ENCODE data around the gene PPDPF. TPM values are rescaled to one million over a fixed set of nuclear protein-coding genes. Genes with fewer than 3 reads are reported as not detected.

The PPDPF gene
- total and polyA plus RNA-seq, 2 of the 8 experiments (the other 6 are each of a cell fraction or from before 2014, with no cell fraction given) = 30.5 to 138 TPM

DNA sequence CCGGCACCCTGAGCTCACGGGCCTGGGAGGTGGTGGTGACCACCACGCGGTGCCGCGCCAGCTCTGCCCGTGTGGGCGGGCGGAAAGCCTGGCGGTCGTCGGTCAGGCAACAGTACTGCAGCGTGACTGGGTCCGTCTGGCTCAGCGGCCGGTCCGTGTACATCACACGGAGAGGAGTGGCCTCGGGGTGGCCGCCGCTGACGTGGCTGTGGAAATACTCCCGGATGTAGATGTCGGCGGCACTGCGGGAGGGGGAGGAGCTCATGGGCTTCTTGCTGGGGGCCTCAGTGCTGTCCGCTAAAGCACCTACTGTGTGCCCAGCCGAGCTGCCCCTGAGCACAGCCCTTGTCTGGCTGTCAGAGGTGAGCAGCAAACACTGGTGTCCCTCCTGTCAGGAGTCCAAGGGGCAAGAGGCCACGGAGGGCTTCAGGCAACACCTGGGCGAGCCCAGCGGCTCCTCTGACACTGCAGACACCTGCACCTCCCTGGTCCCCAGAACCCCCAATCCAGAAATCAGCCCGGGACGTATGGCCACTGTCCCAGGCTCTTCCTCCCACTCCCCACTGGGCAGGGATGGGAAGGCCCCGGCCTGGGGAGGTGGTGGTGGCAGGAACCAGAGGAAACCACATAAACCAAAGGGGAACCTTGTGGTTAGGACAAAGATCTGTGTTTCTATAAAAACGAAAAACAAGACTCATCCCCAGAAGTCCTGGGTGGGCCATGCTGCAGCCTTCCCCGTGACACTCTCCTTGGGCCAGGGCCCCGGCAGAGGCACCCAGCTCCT is 47.0 kb downstream of the PPDPF start:
- H4K20me1 ChIP-seq (replicated peaks in 1 of 2; ENCODE audit: control insufficient read depth in 1 of 2, insufficient read depth in 2 of 2, low read length in 2 of 2) = no peaks in the 10 kb centered on the region
- WGBS, 2 experiments (ENCODE audit: extremely low coverage in 1 of 2, insufficient coverage in 1 of 2, insufficient read length in 1 of 2, insufficient replicate concordance in 2 of 2, low coverage in 1 of 2, low lambda C conversion rate in 2 of 2, missing lambda C conversion rate in 1 of 2) = 94% methylated on average over 37 of the region's 37 CpGs; no CpG with 5 or more reads in 1 of the 2 experiments
- no peak overlapping the region for H4K8ac ChIP-seq (ENCODE audit: extremely low read depth, insufficient read depth, low read length)
- H2BK12ac ChIP-seq (ENCODE audit: low read depth, low read length) = no peak overlapping the region
- FAIRE-seq (no peak), DNase-seq (ENCODE audit: low read depth in 1 of 2, low spot score in 2 of 2) (no peak)
- no peak overlapping the region for H3K56ac ChIP-seq (replicated peaks; ENCODE audit: insufficient read length, low read depth, low read length)
- CTCF ChIA-PET (ENCODE audit: partially characterized antibody) = interaction anchor here (0.7 to 2.6 kb wide), 2 partner anchors 29 to 166 kb away, joined by 3 to 8 read pairs; no protein-coding TSS in a partner anchor
- no peak overlapping the region for H3K4me2 ChIP-seq (ENCODE audit: insufficient read depth in 1 of 2, low read depth in 2 of 2, low read length in 2 of 2)
- no peak overlapping the region; a peak in 1 of 7 replicates for H3K9ac ChIP-seq (replicated peaks in 1 of 4; ENCODE audit: extremely low read depth in 1 of 4, low read depth in 3 of 4, low read length in 3 of 4)
- H3K23me2 ChIP-seq (ENCODE audit: low read depth, low read length) = no peaks in the 10 kb centered on the region
- H3K23ac ChIP-seq (ENCODE audit: insufficient read length) = no peak overlapping the region
- H2BK20ac ChIP-seq (ENCODE audit: low read length) = no peak overlapping the region
- no peak overlapping the region for H2AFZ ChIP-seq (ENCODE audit: low read length)
- H3K18ac ChIP-seq (ENCODE audit: extremely low read depth, low read length) = no peak overlapping the region
- H2AK5ac ChIP-seq (ENCODE audit: low read depth, low read length) = no peak overlapping the region
- H3K27ac ChIP-seq (ENCODE audit: low read depth, low read length) = no peak overlapping the region
- no peak overlapping the region for H2BK120ac ChIP-seq (replicated peaks; ENCODE audit: low read depth, low read length)
- no peak overlapping the region for H2BK5ac ChIP-seq (ENCODE audit: low read depth, low read length)
- H3K27me3 ChIP-seq (replicated peaks in 1 of 4; ENCODE audit: control insufficient read depth in 3 of 4, extremely low read depth in 1 of 4, insufficient read depth in 3 of 4, low read length in 3 of 4) = no peaks in the 10 kb centered on the region
- POLR2A ChIA-PET (ENCODE audit: partially characterized antibody) = interaction anchor here (0.6 to 1.6 kb wide), 4 partner anchors 12 to 175 kb away, joined by 3 to 5 read pairs (median 4); no protein-coding TSS in a partner anchor
- no peak overlapping the region for H2BK15ac ChIP-seq (ENCODE audit: low read length)
- no peak overlapping the region for H4K91ac ChIP-seq (replicated peaks; ENCODE audit: insufficient read length, low read length)
- no peak overlapping the region for H3K4ac ChIP-seq (replicated peaks; ENCODE audit: insufficient read length, low read depth, low read length)
- no peak overlapping the region for H3K14ac ChIP-seq (ENCODE audit: insufficient read length)
- H3K36me3 ChIP-seq (ENCODE audit: control insufficient read depth in 2 of 4, insufficient read depth in 4 of 4, low read length in 3 of 4) = no peaks in the 10 kb centered on the region; a peak in 3 of 8 replicates
- no peaks in the 10 kb centered on the region for H3K79me1 ChIP-seq (ENCODE audit: low read depth, low read length)
- no peak overlapping the region for H4K5ac ChIP-seq (ENCODE audit: insufficient read length, low read depth, low read length)
- no peaks in the 10 kb centered on the region for H3K9me3 ChIP-seq (ENCODE audit: insufficient read depth in 2 of 2, low read depth in 1 of 2, low read length in 1 of 2)
- no peaks in the 10 kb centered on the region for H3K79me2 ChIP-seq (ENCODE audit: control insufficient read depth in 1 of 2, insufficient read depth in 2 of 2, low read length in 2 of 2)
- H3K4me1 ChIP-seq (replicated peaks in 1 of 4; ENCODE audit: control insufficient read depth in 3 of 4, insufficient read depth in 4 of 4, low read length in 3 of 4) = no peaks in the 10 kb centered on the region
- H3K4me3 ChIP-seq (ENCODE audit: extremely low read depth in 1 of 4, insufficient read depth in 2 of 4, low read depth in 3 of 4, low read length in 4 of 4) = no peak overlapping the region
- TF ChIP-seq BACH1 (IDR thresholded peaks at IDR 0.05; ENCODE audit: low read length) (no peak), SIRT6 (IDR thresholded peaks at IDR 0.05; ENCODE audit: low read length) (no peak), RXRA (IDR thresholded peaks at IDR 0.05; ENCODE audit: insufficient read depth, low read depth, low read length) (no peak), SP1 (IDR thresholded peaks at IDR 0.05; ENCODE audit: low read depth, low read length) (no peak), SP2 (IDR thresholded peaks at IDR 0.05; ENCODE audit: low read length) (no peak), BRCA1 (IDR thresholded peaks at IDR 0.05; ENCODE audit: low read depth, low read length) (no peak), USF2 (IDR thresholded peaks at IDR 0.05; ENCODE audit: low read length) (no peak), TCF12 (IDR thresholded peaks at IDR 0.05; ENCODE audit: low read depth, low read length) (no peak), EP300 (IDR thresholded peaks at IDR 0.05; ENCODE audit: borderline replicate concordance in 1 of 2, low read depth in 2 of 2, low read length in 2 of 2) (no peak), KDM5A (IDR thresholded peaks at IDR 0.05; ENCODE audit: low read length) (no peak), BCL11A (IDR thresholded peaks at IDR 0.05; ENCODE audit: low read depth in 2 of 2, low read length in 2 of 2) (no peak)
- TF ChIP-seq, protein P1, sequence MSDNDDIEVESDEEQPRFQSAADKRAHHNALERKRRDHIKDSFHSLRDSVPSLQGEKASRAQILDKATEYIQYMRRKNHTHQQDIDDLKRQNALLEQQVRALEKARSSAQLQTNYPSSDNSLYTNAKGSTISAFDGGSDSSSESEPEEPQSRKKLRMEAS (IDR thresholded peaks at IDR 0.05) = no peak

All from H1 (cell line).